ENCODE data around the gene TRERF1. TPM values are rescaled to one million over a fixed set of nuclear protein-coding genes. Genes with fewer than 3 reads are reported as not detected.

Gene TRERF1
- total and polyA plus RNA-seq, 2 of the 8 experiments (the other 6 are each of a cell fraction or from before 2014, with no cell fraction given), result 10.8 to 21.5 TPM

DNA sequence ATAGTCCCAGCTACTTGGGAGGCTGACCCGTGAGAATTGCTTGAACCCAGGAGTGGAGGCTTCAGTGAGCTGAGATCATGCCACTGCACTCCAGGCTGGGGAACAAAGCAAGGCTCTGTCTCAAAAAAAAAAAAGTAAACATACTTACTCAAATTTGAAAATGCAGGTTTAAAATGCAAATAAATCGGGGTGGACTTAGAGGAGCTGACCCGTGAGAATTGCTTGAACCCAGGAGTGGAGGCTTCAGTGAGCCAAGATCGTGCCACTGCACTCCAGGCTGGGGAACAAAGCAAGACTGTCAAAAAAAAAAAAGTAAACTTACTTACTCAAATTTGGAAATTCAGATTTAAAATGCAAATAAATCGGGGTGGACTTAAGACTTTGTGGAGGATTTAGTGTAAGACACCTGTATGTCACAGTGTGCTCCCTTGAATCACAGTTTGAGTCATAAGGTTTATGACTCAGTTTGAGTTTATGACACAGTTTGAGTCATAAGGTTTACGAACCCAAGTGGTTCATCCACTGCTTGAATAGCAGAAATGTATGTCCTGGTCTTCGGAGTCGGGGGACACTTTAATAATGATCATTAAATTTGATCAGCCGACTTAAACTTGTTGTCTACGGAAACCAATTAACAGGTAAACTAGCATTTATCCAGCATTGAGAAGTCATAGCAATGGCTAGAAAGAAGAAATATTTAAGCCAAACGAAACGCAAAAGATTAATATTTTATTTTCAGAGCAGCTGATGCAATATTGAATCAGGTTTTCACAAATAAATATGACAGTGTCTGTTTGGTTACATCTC lies 227.3 kb downstream of the TRERF1 start:
- Histone ChIP-seq H3K4me2 (ENCODE audit: insufficient read depth in 1 of 2, low read depth in 2 of 2, low read length in 2 of 2) (no peak overlapping the region), H2AK5ac (ENCODE audit: low read depth, low read length) (no peak overlapping the region), H3K36me3 (ENCODE audit: control insufficient read depth in 2 of 4, insufficient read depth in 4 of 4, low read length in 3 of 4) (peaks cover 0 to 16% (median 11%) of the 10 kb centered on the region in 4 experiments; a peak in 6 of 8 replicates), H3K79me1 (ENCODE audit: low read depth, low read length) (no peaks in the 10 kb centered on the region), H3K9me3 (ENCODE audit: insufficient read depth in 2 of 2, low read depth in 1 of 2, low read length in 1 of 2) (no peaks in the 10 kb centered on the region), H3K23me2 (ENCODE audit: low read depth, low read length) (no peaks in the 10 kb centered on the region), H2BK5ac (ENCODE audit: low read depth, low read length) (no peak overlapping the region), H3K79me2 (ENCODE audit: control insufficient read depth in 1 of 2, insufficient read depth in 2 of 2, low read length in 2 of 2) (no peaks in the 10 kb centered on the region), H4K8ac (ENCODE audit: extremely low read depth, insufficient read depth, low read length) (no peak overlapping the region), H2BK120ac (replicated peaks; ENCODE audit: low read depth, low read length) (no peak overlapping the region), H4K20me1 (replicated peaks in 1 of 2; ENCODE audit: control insufficient read depth in 1 of 2, insufficient read depth in 2 of 2, low read length in 2 of 2) (no peaks in the 10 kb centered on the region), H4K5ac (ENCODE audit: insufficient read length, low read depth, low read length) (no peak overlapping the region), H2BK20ac (ENCODE audit: low read length) (no peak overlapping the region), H2BK15ac (ENCODE audit: low read length) (no peak overlapping the region), H2BK12ac (ENCODE audit: low read depth, low read length) (no peak overlapping the region), H3K18ac (ENCODE audit: extremely low read depth, low read length) (no peak overlapping the region), H4K91ac (replicated peaks; ENCODE audit: insufficient read length, low read length) (no peak overlapping the region), H3K9ac (replicated peaks in 1 of 4; ENCODE audit: extremely low read depth in 1 of 4, low read depth in 3 of 4, low read length in 3 of 4) (no peak overlapping the region; a peak in 1 of 7 replicates), H3K4me1 (replicated peaks in 1 of 4; ENCODE audit: control insufficient read depth in 3 of 4, insufficient read depth in 4 of 4, low read length in 3 of 4) (no peaks in the 10 kb centered on the region), H3K56ac (replicated peaks; ENCODE audit: insufficient read length, low read depth, low read length) (no peak overlapping the region), H3K27ac (ENCODE audit: low read depth, low read length) (no peak overlapping the region), H3K4ac (replicated peaks; ENCODE audit: insufficient read length, low read depth, low read length) (no peak overlapping the region), H3K4me3 (ENCODE audit: extremely low read depth in 1 of 4, insufficient read depth in 2 of 4, low read depth in 3 of 4, low read length in 4 of 4) (no peak overlapping the region), H3K23ac (ENCODE audit: insufficient read length) (no peak overlapping the region), H2AFZ (ENCODE audit: low read length) (no peak overlapping the region), H3K27me3 (replicated peaks in 1 of 4; ENCODE audit: control insufficient read depth in 3 of 4, extremely low read depth in 1 of 4, insufficient read depth in 3 of 4, low read length in 3 of 4) (no peaks in the 10 kb centered on the region), H3K14ac (ENCODE audit: insufficient read length) (no peak overlapping the region)
- FAIRE-seq (no peak), DNase-seq (ENCODE audit: low read depth in 1 of 2, low spot score in 2 of 2) (no peak)
- 89% methylated on average over 12 of the region's 12 CpGs; no CpG with 5 or more reads in 1 of the 2 experiments for WGBS, 2 experiments (ENCODE audit: extremely low coverage in 1 of 2, insufficient coverage in 1 of 2, insufficient read length in 1 of 2, insufficient replicate concordance in 2 of 2, low coverage in 1 of 2, low lambda C conversion rate in 2 of 2, missing lambda C conversion rate in 1 of 2)
- ChIA-PET CTCF (ENCODE audit: partially characterized antibody) (interaction anchor here (1.0 to 1.4 kb wide), 3 partner anchors 10 to 120 kb away, joined by 3 to 4 read pairs (median 3); no protein-coding TSS in a partner anchor), POLR2A (ENCODE audit: partially characterized antibody) (interaction anchor here (0.6 kb wide), 1 partner anchor 67 kb away, joined by 3 read pairs; no protein-coding TSS in a partner anchor)
- no peak for TF ChIP-seq BCL11A (IDR thresholded peaks at IDR 0.05; ENCODE audit: low read depth in 2 of 2, low read length in 2 of 2)
- TF ChIP-seq CTCF (IDR thresholded peaks at IDR 0.05; ENCODE audit: control extremely low read depth in 1 of 3, insufficient read depth in 1 of 3, low read depth in 1 of 3, low read length in 3 of 3), result no peak
- no peak for TF ChIP-seq NANOG (IDR thresholded peaks at IDR 0.05; ENCODE audit: insufficient read depth, low read depth, low read length, poor library complexity, severe bottlenecking)
- TF ChIP-seq CEBPB (IDR thresholded peaks at IDR 0.05; ENCODE audit: low read depth, low read length), result 0 out of 2 replicates have a peak, but pooled peaks have one; percentile 0
- no peak for TF ChIP-seq SAP30 (IDR thresholded peaks at IDR 0.05; ENCODE audit: insufficient read depth, insufficient replicate concordance, low read length)
- no peak for TF ChIP-seq RFX5 (IDR thresholded peaks at IDR 0.05; ENCODE audit: borderline replicate concordance, low read depth, low read length)
- no peak for TF ChIP-seq SIRT6 (IDR thresholded peaks at IDR 0.05; ENCODE audit: low read length)
- TF ChIP-seq YY1 (IDR thresholded peaks at IDR 0.05; ENCODE audit: low read depth, low read length), result no peak

Data from H1 (cell line).